Skeletal muscle tissue (tissue), 4 donors: ENCODE results near the gene PFKFB4. TPM values are rescaled to one million over a fixed set of nuclear protein-coding genes. Genes with fewer than 3 reads are reported as not detected.

Experiments
- H3K27ac ChIP-seq: one replicate; pipeline ENCODE4 v1.7.0; 2013; ENCODE audit warnings: mild to moderate bottlenecking, low read depth, low read length, inconsistent platforms
- H3K27me3 ChIP-seq, 3 donors: one replicate each; pipeline ENCODE4 v1.7.0; 2013; ENCODE audit warnings: low read length in 3 of 3; ENCODE audit not compliant: control insufficient read depth in 3 of 3, insufficient read depth in 3 of 3
- H3K36me3 ChIP-seq, 3 donors: one replicate each; pipeline ENCODE4 v1.7.0; 2013; ENCODE audit warnings: low read length in 3 of 3; ENCODE audit not compliant: control insufficient read depth in 3 of 3, insufficient read depth in 3 of 3
- H3K4me1 ChIP-seq, 3 donors: one replicate each; pipeline ENCODE4 v1.7.0; 2013; ENCODE audit warnings: low read length in 3 of 3, mild to moderate bottlenecking in 3 of 3; ENCODE audit not compliant: control insufficient read depth in 3 of 3, insufficient read depth in 3 of 3
- H3K4me3 ChIP-seq, 3 donors: one replicate each; pipeline ENCODE4 v1.7.0; 2013; ENCODE audit warnings: low read length in 3 of 3
- H3K9ac ChIP-seq, 3 donors: one replicate each; pipeline ENCODE4 v1.7.0; 2013; ENCODE audit warnings: low read length in 3 of 3, mild to moderate bottlenecking in 3 of 3, moderate library complexity in 2 of 3, low read depth in 1 of 3
- H3K9me3 ChIP-seq, 3 donors: one replicate each; pipeline ENCODE4 v1.7.0; 2013; ENCODE audit warnings: low read length in 3 of 3; ENCODE audit not compliant: control insufficient read depth in 3 of 3
- total RNA-seq: library from RNA; depleted of rRNA; stranded (reverse); fragments of >200 nt; gene quantifications from one replicate; pipeline ENCODE4 v1.2.3, GENCODE V29; 2014
- donor health status: Osteomylitis.

The PFKFB4 gene
- total RNA-seq, 1 donor from 2014 or later: 8.4 TPM

GRCh38 chr3:48569400-48569799 is 12.8 kb upstream of the PFKFB4 start:
- Histone ChIP-seq H3K4me3 (no peak overlapping the region), H3K9me3 (no peaks in the 10 kb centered on the region), H3K9ac (no peak overlapping the region), H3K36me3 (peaks cover 5 to 12% (median 7%) of the 10 kb centered on the region in 3 donors), H3K4me1 (peaks cover 0 to 5% (median 0%) of the 10 kb centered on the region in 3 donors), H3K27me3 (no peaks in the 10 kb centered on the region), H3K27ac (no peak overlapping the region)

- H3K27ac ChIP-seq: no peak overlapping the region
- H3K36me3 ChIP-seq: peaks cover 5 to 12% (median 5%) of the 10 kb centered on the region in 3 donors
- no peaks in the 10 kb centered on the region for H3K9me3 ChIP-seq
- H3K4me3 ChIP-seq: no peak overlapping the region
- H3K9ac ChIP-seq: no peak overlapping the region
- H3K4me1 ChIP-seq: peaks cover 0 to 5% (median 0%) of the 10 kb centered on the region in 3 donors
- H3K27me3 ChIP-seq: no peaks in the 10 kb centered on the region
These were observed 11.9 kb upstream of the PFKFB4 start for GRCh38 chr3:48568476-48568875.

GRCh38 chr3:48567500-48567899 is 10.9 kb upstream of the PFKFB4 start:
- Histone ChIP-seq H3K27me3 (no peaks in the 10 kb centered on the region), H3K36me3 (peaks cover 2 to 12% (median 5%) of the 10 kb centered on the region in 3 donors), H3K9ac (no peak overlapping the region), H3K9me3 (no peaks in the 10 kb centered on the region), H3K4me3 (no peak overlapping the region), H3K4me1 (peaks cover 0 to 5% (median 0%) of the 10 kb centered on the region in 3 donors), H3K27ac (no peak overlapping the region)

DNA sequence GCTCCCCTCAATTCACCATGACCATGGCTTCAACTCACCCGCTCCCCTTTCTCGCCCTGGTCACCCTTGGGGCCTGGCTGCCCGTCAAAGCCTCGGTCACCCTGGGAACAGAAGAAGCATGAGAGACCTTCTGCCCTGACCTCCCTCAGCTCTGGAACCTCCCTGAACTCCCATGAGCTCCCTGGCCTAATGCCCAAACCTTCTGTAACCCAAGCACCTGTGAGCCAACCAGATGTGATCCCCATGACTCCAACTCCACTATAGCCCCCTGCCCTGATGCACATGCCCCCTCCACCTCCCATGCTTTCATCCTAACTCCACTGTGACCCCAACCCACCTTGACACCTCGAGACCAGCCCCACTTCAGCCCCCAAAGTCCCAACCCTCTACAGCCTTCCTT is 10.5 kb upstream of the PFKFB4 start:
- H3K27me3 ChIP-seq: no peaks in the 10 kb centered on the region
- H3K27ac ChIP-seq: no peak overlapping the region
- H3K4me3 ChIP-seq: no peak overlapping the region
- H3K4me1 ChIP-seq: peaks cover 0 to 8% (median under 1%) of the 10 kb centered on the region in 3 donors
- peaks cover 2 to 12% (median 5%) of the 10 kb centered on the region in 3 donors for H3K36me3 ChIP-seq
- no peaks in the 10 kb centered on the region for H3K9me3 ChIP-seq
- H3K9ac ChIP-seq: no peak overlapping the region

DNA sequence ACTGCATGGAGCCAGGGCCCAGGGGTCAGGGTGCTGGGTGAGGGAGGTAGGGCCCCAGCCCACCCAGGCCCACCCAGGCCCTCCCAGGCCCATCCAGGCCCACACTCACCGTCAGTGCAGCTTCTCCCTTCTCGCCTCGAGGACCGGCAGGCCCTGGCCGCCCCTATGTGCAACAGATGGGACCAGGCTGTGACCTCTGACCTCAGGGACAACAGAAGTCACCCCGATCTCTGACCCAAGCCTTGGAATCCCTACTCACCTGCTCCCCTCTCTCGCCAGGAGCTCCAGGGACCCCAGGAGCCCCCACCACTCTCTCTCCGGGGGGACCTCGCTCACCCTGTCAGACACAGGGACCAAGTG is 9.8 kb upstream of the PFKFB4 start:
- H3K27ac ChIP-seq: no peak overlapping the region
- H3K36me3 ChIP-seq: peaks cover 2 to 8% (median 3%) of the 10 kb centered on the region in 3 donors
- H3K27me3 ChIP-seq: no peaks in the 10 kb centered on the region
- no peak overlapping the region for H3K4me3 ChIP-seq
- H3K9me3 ChIP-seq: no peaks in the 10 kb centered on the region
- no peak overlapping the region for H3K9ac ChIP-seq
- H3K4me1 ChIP-seq: peaks cover under 1 to 15% (median 7%) of the 10 kb centered on the region in 3 donors

- Histone ChIP-seq H3K9me3 (no peaks in the 10 kb centered on the region), H3K4me1 (peaks cover 6 to 21% (median 13%) of the 10 kb centered on the region in 3 donors), H3K4me3 (no peak overlapping the region), H3K27me3 (no peaks in the 10 kb centered on the region), H3K36me3 (peaks cover 0 to 4% (median 3%) of the 10 kb centered on the region in 3 donors), H3K27ac (no peak overlapping the region), H3K9ac (no peak overlapping the region)
These were observed 9.2 kb upstream of the PFKFB4 start for GRCh38 chr3:48565591-48566400.

DNA sequence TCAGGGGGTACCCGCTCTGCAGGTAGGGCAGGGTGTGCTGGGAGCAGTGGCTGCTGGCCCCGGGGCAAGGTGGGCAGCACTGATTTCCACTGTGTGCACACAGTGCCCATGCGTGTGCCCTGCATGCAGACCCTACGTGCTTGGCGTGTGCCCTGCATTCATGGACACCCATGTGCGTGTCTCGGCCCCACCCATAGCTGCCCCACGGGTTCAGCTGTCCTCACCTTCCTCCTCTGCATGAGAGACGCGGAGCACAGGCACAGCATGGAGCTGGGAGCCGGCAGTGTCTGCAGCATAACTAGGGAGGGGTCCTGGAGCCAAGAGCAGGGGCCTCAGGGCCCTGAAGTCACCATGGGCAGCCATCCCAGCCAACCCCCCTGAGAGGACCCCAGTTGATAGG is 8.6 kb upstream of the PFKFB4 start:
- Histone ChIP-seq H3K9ac (no peak overlapping the region), H3K4me1 (peaks cover 12 to 27% (median 18%) of the 10 kb centered on the region in 3 donors), H3K9me3 (no peaks in the 10 kb centered on the region), H3K36me3 (peaks cover 0 to 4% (median 3%) of the 10 kb centered on the region in 3 donors), H3K4me3 (no peak overlapping the region), H3K27ac (no peak overlapping the region), H3K27me3 (no peaks in the 10 kb centered on the region)

DNA sequence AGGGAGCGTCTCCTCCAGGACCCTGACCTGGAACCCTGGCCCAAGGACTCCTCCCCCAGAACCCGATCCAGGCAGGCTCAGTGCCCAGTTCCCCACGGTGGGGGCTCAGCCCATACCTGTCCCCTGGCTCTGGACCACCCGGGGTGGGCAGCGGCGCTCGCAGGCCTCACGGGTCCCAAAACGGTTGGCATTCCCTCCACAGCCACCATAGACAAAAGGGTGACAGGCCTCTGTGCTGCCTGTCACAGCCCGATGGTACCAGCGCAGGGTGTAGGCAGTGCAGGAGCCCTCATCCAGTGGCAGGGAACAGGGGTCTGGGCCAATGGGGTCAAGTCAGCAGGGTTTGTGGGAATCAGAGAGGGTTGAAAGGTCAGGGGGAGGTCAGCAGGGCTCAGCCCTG is 8.1 kb upstream of the PFKFB4 start:
- H3K9ac ChIP-seq: no peak overlapping the region
- no peak overlapping the region for H3K27ac ChIP-seq
- H3K27me3 ChIP-seq: no peaks in the 10 kb centered on the region
- peaks cover 17 to 32% (median 24%) of the 10 kb centered on the region in 3 donors for H3K4me1 ChIP-seq
- H3K4me3 ChIP-seq: no peak overlapping the region
- no peaks in the 10 kb centered on the region for H3K9me3 ChIP-seq
- peaks cover 0 to 4% (median 3%) of the 10 kb centered on the region in 3 donors for H3K36me3 ChIP-seq

DNA sequence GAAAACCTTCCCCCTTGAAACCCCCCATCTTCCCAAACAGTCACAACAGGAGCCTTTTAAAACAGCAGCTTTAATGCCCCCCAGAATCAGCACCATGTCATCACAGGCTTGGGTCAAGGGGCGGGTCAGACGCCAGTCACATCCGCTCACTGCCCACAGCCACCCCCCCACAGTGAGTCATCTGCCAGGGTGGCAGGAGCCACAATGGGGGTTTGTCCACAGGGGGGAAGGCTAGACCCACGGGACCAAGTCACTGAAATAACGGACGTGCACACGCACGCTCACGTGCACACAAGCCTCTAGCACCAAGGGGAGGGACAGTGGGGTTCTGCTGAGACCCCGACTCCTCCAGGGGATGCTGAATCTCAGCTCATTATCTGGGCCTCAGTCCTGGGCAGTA is 7.4 kb upstream of the PFKFB4 start:
- Histone ChIP-seq H3K4me1 (peaks cover 23 to 38% (median 30%) of the 10 kb centered on the region in 3 donors), H3K9ac (no peak overlapping the region), H3K27ac (no peak overlapping the region), H3K9me3 (no peaks in the 10 kb centered on the region), H3K27me3 (no peaks in the 10 kb centered on the region), H3K4me3 (no peak overlapping the region), H3K36me3 (peaks cover 0 to 4% (median 3%) of the 10 kb centered on the region in 3 donors)

DNA sequence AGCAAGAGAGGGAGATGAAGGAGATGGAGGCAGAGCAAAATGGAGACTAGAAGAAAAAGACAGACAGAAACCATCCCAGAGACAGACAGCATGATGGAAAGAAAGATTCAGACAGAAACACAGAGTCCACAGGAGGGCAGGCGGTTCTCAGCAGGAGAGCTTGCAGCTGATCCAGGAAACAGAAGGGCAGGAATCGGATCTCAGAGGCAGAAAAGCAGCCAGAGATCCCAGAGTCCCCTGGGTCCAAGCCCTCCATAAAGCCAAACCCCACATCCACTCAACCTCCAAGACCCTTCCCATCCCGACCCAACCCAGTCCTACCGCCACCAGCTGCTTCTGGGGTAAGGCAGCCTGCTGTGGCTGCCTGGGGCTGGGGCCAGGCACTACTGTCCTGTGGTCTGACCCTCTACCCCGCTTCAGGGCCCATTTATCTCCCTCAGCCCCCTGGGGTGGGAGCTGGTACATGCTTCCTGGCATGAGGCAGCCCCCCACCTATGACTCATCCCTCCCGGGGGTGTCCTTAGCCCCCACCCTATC is 6.8 kb upstream of the PFKFB4 start, which contains the start of gene UCN2:
Gene UCN2, minus strand, starts transcription at position 400 of the 537 bp plus-strand sequence. CDS start 657 bp downstream, outside the sequence.
- Histone ChIP-seq H3K27ac (no peak within 1 kb of the TSS), H3K4me3 (no peak within 1 kb of the TSS), H3K9ac (no peak within 1 kb of the TSS), H3K9me3 (no peaks in the 10 kb centered on the region), H3K4me1 (peaks cover 29 to 44% (median 36%) of the 10 kb centered on the region in 3 donors), H3K27me3 (no peaks in the 10 kb centered on the region), H3K36me3 (peaks cover 0 to 4% (median 3%) of the 10 kb centered on the region in 3 donors)
